GM12878 (cell line): ENCODE results near the gene KDM3B. TPM values are rescaled to one million over a fixed set of nuclear protein-coding genes. Genes with fewer than 3 reads are reported as not detected.

Experiments
- ATF7 ChIP-seq: fragments of 450-650 bp; IDR thresholded peaks from 2 replicates; pipeline ENCODE4 v1.6.1; 2016; ENCODE audit warnings: low read depth, mild to moderate bottlenecking
- ESRRA ChIP-seq: IDR thresholded peaks from 2 replicates; pipeline ENCODE4 v1.6.1; 2012; ENCODE audit warnings: mild to moderate bottlenecking, low read length, improper control_type of control experiment
- GABPA ChIP-seq: IDR thresholded peaks from 2 replicates; pipeline ENCODE4 v1.6.1; 2014; ENCODE audit warnings: antibody characterized with exemption, low read depth, mild to moderate bottlenecking, inconsistent platforms
- JUND ChIP-seq: IDR thresholded peaks from 2 replicates; pipeline ENCODE4 v1.6.1; 2012; ENCODE audit warnings: low read depth, mild to moderate bottlenecking, low read length, improper control_type of control experiment, moderate library complexity
- KLF5 ChIP-seq: fragments of 450-650 bp; IDR thresholded peaks from 2 replicates; pipeline ENCODE4 v1.6.1; 2014; ENCODE audit warnings: mild to moderate bottlenecking; ENCODE audit not compliant: partially characterized antibody
- NFYB ChIP-seq: IDR thresholded peaks from 2 replicates; pipeline ENCODE4 v1.6.1; 2011; ENCODE audit warnings: low read depth, mild to moderate bottlenecking, low read length, improper control_type of control experiment, moderate library complexity; ENCODE audit not compliant: insufficient read depth
- PAX5 ChIP-seq: IDR thresholded peaks from 2 replicates; pipeline ENCODE4 v1.6.1; 2011; ENCODE audit warnings: low read depth, low read length, borderline replicate concordance
- POLR2A ChIP-seq: IDR thresholded peaks from 2 replicates; pipeline ENCODE4 v1.6.1; 2011; ENCODE audit warnings: low read depth, mild to moderate bottlenecking, low read length
- POLR2AphosphoS2 ChIP-seq: IDR thresholded peaks from 2 replicates; pipeline ENCODE4 v1.6.1; 2011; ENCODE audit warnings: low read depth, mild to moderate bottlenecking, low read length, improper control_type of control experiment, moderate library complexity
- POU2F2 ChIP-seq: IDR thresholded peaks from 3 replicates; pipeline ENCODE4 v1.6.1; 2011; ENCODE audit warnings: low read depth, mild to moderate bottlenecking, low read length, borderline replicate concordance
- RCOR1 ChIP-seq: conservative IDR thresholded peaks from 2 replicates; pipeline ENCODE4 v1.6.1; 2012; ENCODE audit warnings: low read depth, low read length, improper control_type of control experiment
- SIX5 ChIP-seq: IDR thresholded peaks from 2 replicates; pipeline ENCODE4 v1.6.1; 2011; ENCODE audit warnings: mild to moderate bottlenecking, low read depth, low read length, moderate library complexity; ENCODE audit not compliant: severe bottlenecking
- SMAD1 ChIP-seq: fragments of 450-650 bp; IDR thresholded peaks from 2 replicates; pipeline ENCODE4 v1.6.1; 2018; ENCODE audit warnings: mild to moderate bottlenecking, low read depth; ENCODE audit not compliant: partially characterized antibody
- polyA plus RNA-seq, 11 experiments: library from polyadenylated mRNA; depleted of rRNA in 4 of 11; unstranded in 6 of 11; stranded (reverse) in 5 of 11; fragments of >200 nt; fragmentation: Nextera tagmentation in 4 of 11; fragmentation: Illumina TruSeq in 1 of 11; extraction: Ambion mirVana in 4 of 11; extraction: Trizol in 1 of 11; gene quantifications; 1 replicate in 1 of 11; 2 replicates in 10 of 11; pipeline versions ENCODE4 v1.2.1 to v1.2.3, GENCODE V29; 2011 to 2016; ENCODE audit warnings: inconsistent platforms in 2 of 11, missing spikeins in 2 of 11, low read depth in 1 of 11
- total RNA-seq, 4 experiments: library from RNA; depleted of rRNA in 3 of 4; stranded (reverse); fragments of >200 nt in 3 of 4; fragmentation: Illumina TruSeq in 1 of 4; extraction: Trizol in 1 of 4; gene quantifications; 2 replicates each; pipeline versions ENCODE4 v1.2.1 to v1.2.3, GENCODE V29; 2013 to 2021
- TF ChIP-seq, protein P1 (sequence below): fragments of 450-650 bp; IDR thresholded peaks from 2 replicates; pipeline ENCODE4 v1.6.1; 2017; ENCODE audit warnings: low read depth, mild to moderate bottlenecking, moderate library complexity
- TF ChIP-seq, protein P2 (sequence below): IDR thresholded peaks from 2 replicates; pipeline ENCODE4 v1.6.1; 2011; ENCODE audit warnings: low read depth, low read length, improper control_type of control experiment, borderline replicate concordance
- TF ChIP-seq, protein P3 (sequence below): fragments of 450-650 bp; IDR thresholded peaks from 2 replicates; pipeline ENCODE4 v1.6.1; 2016; ENCODE audit warnings: mild to moderate bottlenecking
- TF ChIP-seq, protein P4 (sequence below): fragments of 450-650 bp; IDR thresholded peaks from 2 replicates; pipeline ENCODE4 v1.6.1; 2017; ENCODE audit warnings: borderline replicate concordance
- TF ChIP-seq, protein P5 (sequence below): fragments of 450-650 bp; IDR thresholded peaks from 2 replicates; pipeline ENCODE4 v1.6.1; 2017; ENCODE audit warnings: mild to moderate bottlenecking, moderate library complexity
- TF ChIP-seq, protein P6 (sequence below): fragments of 450-650 bp; IDR thresholded peaks from 2 replicates; pipeline ENCODE4 v1.6.1; 2018; ENCODE audit warnings: borderline replicate concordance, mild to moderate bottlenecking; ENCODE audit not compliant: partially characterized antibody

Gene KDM3B
- total and polyA plus RNA-seq, 10 of the 15 experiments (the other 5 are each of a cell fraction or from before 2014, with no cell fraction given), result 8.5 to 45.7 (median 29.0) TPM

DNA sequence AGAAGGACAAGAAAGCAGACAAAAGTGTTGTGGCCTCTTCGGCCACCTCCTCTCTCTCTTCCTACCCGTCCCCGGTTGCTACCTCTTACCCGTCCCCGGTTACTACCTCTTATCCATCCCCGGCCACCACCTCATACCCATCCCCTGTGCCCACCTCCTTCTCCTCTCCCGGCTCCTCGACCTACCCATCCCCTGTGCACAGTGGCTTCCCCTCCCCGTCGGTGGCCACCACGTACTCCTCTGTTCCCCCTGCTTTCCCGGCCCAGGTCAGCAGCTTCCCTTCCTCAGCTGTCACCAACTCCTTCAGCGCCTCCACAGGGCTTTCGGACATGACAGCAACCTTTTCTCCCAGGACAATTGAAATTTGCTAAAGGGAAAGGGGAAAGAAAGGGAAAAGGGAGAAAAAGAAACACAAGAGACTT is 115.2 kb downstream of the KDM3B start (continued):
- TF ChIP-seq, protein P1, sequence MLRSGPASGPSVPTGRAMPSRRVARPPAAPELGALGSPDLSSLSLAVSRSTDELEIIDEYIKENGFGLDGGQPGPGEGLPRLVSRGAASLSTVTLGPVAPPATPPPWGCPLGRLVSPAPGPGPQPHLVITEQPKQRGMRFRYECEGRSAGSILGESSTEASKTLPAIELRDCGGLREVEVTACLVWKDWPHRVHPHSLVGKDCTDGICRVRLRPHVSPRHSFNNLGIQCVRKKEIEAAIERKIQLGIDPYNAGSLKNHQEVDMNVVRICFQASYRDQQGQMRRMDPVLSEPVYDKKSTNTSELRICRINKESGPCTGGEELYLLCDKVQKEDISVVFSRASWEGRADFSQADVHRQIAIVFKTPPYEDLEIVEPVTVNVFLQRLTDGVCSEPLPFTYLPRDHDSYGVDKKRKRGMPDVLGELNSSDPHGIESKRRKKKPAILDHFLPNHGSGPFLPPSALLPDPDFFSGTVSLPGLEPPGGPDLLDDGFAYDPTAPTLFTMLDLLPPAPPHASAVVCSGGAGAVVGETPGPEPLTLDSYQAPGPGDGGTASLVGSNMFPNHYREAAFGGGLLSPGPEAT, result no peak
- TF ChIP-seq ESRRA, result no peak
- no peak for TF ChIP-seq RCOR1
- no peak for TF ChIP-seq NFYB
- no peak for TF ChIP-seq GABPA
- 0 out of 2 replicates have a peak, but pooled peaks have one; percentile 4 for TF ChIP-seq PAX5
- 0 out of 2 replicates have a peak, but pooled peaks have one; percentile 15 for TF ChIP-seq POLR2AphosphoS2
- TF ChIP-seq, protein P2, sequence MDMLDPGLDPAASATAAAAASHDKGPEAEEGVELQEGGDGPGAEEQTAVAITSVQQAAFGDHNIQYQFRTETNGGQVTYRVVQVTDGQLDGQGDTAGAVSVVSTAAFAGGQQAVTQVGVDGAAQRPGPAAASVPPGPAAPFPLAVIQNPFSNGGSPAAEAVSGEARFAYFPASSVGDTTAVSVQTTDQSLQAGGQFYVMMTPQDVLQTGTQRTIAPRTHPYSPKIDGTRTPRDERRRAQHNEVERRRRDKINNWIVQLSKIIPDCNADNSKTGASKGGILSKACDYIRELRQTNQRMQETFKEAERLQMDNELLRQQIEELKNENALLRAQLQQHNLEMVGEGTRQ, result no peak
- peak; percentile 83 for TF ChIP-seq SMAD1
- no peak for TF ChIP-seq SIX5
- no peak for TF ChIP-seq ATF7
- TF ChIP-seq POU2F2, result peak; percentile 27; the same call in 1 of the 3 replicates
- TF ChIP-seq, protein P3, sequence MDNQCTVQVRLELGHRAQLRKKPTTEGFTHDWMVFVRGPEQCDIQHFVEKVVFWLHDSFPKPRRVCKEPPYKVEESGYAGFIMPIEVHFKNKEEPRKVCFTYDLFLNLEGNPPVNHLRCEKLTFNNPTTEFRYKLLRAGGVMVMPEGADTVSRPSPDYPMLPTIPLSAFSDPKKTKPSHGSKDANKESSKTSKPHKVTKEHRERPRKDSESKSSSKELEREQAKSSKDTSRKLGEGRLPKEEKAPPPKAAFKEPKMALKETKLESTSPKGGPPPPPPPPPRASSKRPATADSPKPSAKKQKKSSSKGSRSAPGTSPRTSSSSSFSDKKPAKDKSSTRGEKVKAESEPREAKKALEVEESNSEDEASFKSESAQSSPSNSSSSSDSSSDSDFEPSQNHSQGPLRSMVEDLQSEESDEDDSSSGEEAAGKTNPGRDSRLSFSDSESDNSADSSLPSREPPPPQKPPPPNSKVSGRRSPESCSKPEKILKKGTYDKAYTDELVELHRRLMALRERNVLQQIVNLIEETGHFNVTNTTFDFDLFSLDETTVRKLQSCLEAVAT, result peak; percentile 70; the same call in 1 of the 2 replicates
- TF ChIP-seq JUND, result no peak
- peak; percentile 72 for TF ChIP-seq POLR2A
- TF ChIP-seq, protein P4, sequence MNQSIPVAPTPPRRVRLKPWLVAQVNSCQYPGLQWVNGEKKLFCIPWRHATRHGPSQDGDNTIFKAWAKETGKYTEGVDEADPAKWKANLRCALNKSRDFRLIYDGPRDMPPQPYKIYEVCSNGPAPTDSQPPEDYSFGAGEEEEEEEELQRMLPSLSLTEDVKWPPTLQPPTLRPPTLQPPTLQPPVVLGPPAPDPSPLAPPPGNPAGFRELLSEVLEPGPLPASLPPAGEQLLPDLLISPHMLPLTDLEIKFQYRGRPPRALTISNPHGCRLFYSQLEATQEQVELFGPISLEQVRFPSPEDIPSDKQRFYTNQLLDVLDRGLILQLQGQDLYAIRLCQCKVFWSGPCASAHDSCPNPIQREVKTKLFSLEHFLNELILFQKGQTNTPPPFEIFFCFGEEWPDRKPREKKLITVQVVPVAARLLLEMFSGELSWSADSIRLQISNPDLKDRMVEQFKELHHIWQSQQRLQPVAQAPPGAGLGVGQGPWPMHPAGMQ, result no peak
- TF ChIP-seq, protein P5, sequence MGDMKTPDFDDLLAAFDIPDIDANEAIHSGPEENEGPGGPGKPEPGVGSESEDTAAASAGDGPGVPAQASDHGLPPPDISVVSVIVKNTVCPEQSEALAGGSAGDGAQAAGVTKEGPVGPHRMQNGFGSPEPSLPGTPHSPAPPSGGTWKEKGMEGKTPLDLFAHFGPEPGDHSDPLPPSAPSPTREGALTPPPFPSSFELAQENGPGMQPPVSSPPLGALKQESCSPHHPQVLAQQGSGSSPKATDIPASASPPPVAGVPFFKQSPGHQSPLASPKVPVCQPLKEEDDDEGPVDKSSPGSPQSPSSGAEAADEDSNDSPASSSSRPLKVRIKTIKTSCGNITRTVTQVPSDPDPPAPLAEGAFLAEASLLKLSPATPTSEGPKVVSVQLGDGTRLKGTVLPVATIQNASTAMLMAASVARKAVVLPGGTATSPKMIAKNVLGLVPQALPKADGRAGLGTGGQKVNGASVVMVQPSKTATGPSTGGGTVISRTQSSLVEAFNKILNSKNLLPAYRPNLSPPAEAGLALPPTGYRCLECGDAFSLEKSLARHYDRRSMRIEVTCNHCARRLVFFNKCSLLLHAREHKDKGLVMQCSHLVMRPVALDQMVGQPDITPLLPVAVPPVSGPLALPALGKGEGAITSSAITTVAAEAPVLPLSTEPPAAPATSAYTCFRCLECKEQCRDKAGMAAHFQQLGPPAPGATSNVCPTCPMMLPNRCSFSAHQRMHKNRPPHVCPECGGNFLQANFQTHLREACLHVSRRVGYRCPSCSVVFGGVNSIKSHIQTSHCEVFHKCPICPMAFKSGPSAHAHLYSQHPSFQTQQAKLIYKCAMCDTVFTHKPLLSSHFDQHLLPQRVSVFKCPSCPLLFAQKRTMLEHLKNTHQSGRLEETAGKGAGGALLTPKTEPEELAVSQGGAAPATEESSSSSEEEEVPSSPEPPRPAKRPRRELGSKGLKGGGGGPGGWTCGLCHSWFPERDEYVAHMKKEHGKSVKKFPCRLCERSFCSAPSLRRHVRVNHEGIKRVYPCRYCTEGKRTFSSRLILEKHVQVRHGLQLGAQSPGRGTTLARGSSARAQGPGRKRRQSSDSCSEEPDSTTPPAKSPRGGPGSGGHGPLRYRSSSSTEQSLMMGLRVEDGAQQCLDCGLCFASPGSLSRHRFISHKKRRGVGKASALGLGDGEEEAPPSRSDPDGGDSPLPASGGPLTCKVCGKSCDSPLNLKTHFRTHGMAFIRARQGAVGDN, result no peak
- TF ChIP-seq KLF5, result no peak
- TF ChIP-seq, protein P6, sequence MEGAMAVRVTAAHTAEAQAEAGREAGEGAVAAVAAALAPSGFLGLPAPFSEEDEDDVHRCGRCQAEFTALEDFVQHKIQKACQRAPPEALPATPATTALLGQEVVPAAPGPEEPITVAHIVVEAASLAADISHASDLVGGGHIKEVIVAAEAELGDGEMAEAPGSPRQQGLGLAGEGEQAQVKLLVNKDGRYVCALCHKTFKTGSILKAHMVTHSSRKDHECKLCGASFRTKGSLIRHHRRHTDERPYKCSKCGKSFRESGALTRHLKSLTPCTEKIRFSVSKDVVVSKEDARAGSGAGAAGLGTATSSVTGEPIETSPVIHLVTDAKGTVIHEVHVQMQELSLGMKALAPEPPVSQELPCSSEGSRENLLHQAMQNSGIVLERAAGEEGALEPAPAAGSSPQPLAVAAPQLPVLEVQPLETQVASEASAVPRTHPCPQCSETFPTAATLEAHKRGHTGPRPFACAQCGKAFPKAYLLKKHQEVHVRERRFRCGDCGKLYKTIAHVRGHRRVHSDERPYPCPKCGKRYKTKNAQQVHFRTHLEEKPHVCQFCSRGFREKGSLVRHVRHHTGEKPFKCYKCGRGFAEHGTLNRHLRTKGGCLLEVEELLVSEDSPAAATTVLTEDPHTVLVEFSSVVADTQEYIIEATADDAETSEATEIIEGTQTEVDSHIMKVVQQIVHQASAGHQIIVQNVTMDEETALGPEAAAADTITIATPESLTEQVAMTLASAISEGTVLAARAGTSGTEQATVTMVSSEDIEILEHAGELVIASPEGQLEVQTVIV, result no peak
